Prostate gland (tissue), 2 donors: Measurements from ENCODE around the gene EXOC3L1. TPM values are rescaled to one million over a fixed set of nuclear protein-coding genes. Genes with fewer than 3 reads are reported as not detected.

ENCODE experiments used
- DNase-seq: peaks from one replicate; pipeline ENCODE4 v3.0.0-alpha.2; 2019; ENCODE audit warnings: low spot score
- H3K27ac ChIP-seq, 2 donors: fragments of 200-600 bp; sonication (generic); 2 replicates each; pipeline ENCODE4 v1.5.1; 2017 to 2019
- H3K27me3 ChIP-seq: fragments of 200-600 bp; sonication (generic); replicated peaks from 2 replicates; pipeline ENCODE4 v1.5.1; 2019; ENCODE audit not compliant: insufficient read depth
- H3K36me3 ChIP-seq, 2 donors: fragments of 200-600 bp; sonication (generic); 1 replicate in 1 of 2; 2 replicates in 1 of 2; pipeline versions ENCODE4 v1.5.1 to v1.8.1; 2017 to 2019
- H3K4me1 ChIP-seq: fragments of 200-600 bp; sonication (generic); replicated peaks from 2 replicates; pipeline ENCODE4 v1.5.1; 2019
- H3K4me3 ChIP-seq, 2 donors: fragments of 200-600 bp; sonication (generic); 2 replicates each; pipeline ENCODE4 v1.5.1; 2017 to 2019
- H3K9me3 ChIP-seq: fragments of 200-600 bp; sonication (generic); 2 replicates; pipeline ENCODE4 v1.5.1; 2017
- CTCF ChIP-seq, 4 experiments: fragments of 200-600 bp in 2 of 4; fragments of 450-650 bp in 2 of 4; sonication (generic) in 2 of 4; IDR thresholded peaks; 1 replicate in 3 of 4; 2 replicates in 1 of 4; pipeline ENCODE4 v1.5.1; 2016 to 2019; ENCODE audit warnings: antibody characterized with exemption in 4 of 4, mild to moderate bottlenecking in 2 of 4, moderate library complexity in 2 of 4
- POLR2A ChIP-seq: fragments of 450-650 bp; IDR thresholded peaks from one replicate; pipeline ENCODE4 v1.6.1; 2016; ENCODE audit warnings: antibody characterized with exemption, mild to moderate bottlenecking
- POLR2AphosphoS5 ChIP-seq: sonication (generic); formaldehyde crosslinking; IDR thresholded peaks from one replicate; pipeline ENCODE4 v1.6.1; 2017; ENCODE audit warnings: antibody characterized with exemption
- WGBS: methylation state at CpG from one replicate; pipeline ENCODE4 v1.1.5; 2018; 5-methylcytosine and 5-hydroxymethylcytosine counted together
- intact Hi-C: fragments of 100-400 bp; cut with DNase I; formaldehyde crosslinking; loops from one replicate; pipeline ENCODE4 v1.14.2; 2022
- total RNA-seq, 2 donors: library from RNA; depleted of rRNA; stranded (reverse); fragments of >200 nt; gene quantifications; one replicate each; pipeline ENCODE4 v1.1.0, GENCODE V29; 2016

Gene EXOC3L1
- total RNA-seq, 2 donors from 2014 or later: 1.1 to 8.2 TPM

GRCh38 chr16:67157106-67157748, 32.7 kb downstream of the EXOC3L1 start:
- H3K4me3 ChIP-seq: no peak overlapping the region
- H3K9me3 ChIP-seq: no peaks in the 10 kb centered on the region
- H3K4me1 ChIP-seq: peaks cover 16% of the 10 kb centered on the region
- H3K36me3 ChIP-seq: no peaks in the 10 kb centered on the region
- no peak for TF ChIP-seq POLR2AphosphoS5
- DNase-seq: no peak
- 64% methylated on average over 7 of the region's 7 CpGs for WGBS
- no peak overlapping the region for H3K27ac ChIP-seq
- H3K27me3 ChIP-seq: no peaks in the 10 kb centered on the region
- intact Hi-C loops: loop anchor here (5.0 kb wide), 2 partner anchors 130 to 265 kb away; partner anchors contain the start of gene CBFB

- 61% methylated on average over 15 of the region's 15 CpGs for WGBS
- no peak overlapping the region for H3K4me3 ChIP-seq
- H3K36me3 ChIP-seq: no peaks in the 10 kb centered on the region
- TF ChIP-seq POLR2A: no peak
- no peak for TF ChIP-seq POLR2AphosphoS5
- no peak for TF ChIP-seq CTCF (IDR thresholded peaks at IDR 0.05)
- intact Hi-C loops: loop anchor here (5.0 kb wide), 2 partner anchors 129 to 264 kb away; partner anchors contain the start of gene CBFB
- peaks cover 13% of the 10 kb centered on the region for H3K4me1 ChIP-seq
- H3K9me3 ChIP-seq: no peaks in the 10 kb centered on the region
- DNase-seq: no peak
- H3K27me3 ChIP-seq: no peaks in the 10 kb centered on the region
- H3K27ac ChIP-seq: no peak overlapping the region
Observed at GRCh38 chr16:67156143-67156844, 33.6 kb downstream of the EXOC3L1 start.

- Histone ChIP-seq H3K4me1 (peaks cover 13% of the 10 kb centered on the region), H3K9me3 (no peaks in the 10 kb centered on the region), H3K36me3 (no peaks in the 10 kb centered on the region), H3K4me3 (no peak overlapping the region), H3K27ac (no peak overlapping the region), H3K27me3 (no peaks in the 10 kb centered on the region)
- intact Hi-C loops: loop anchor here (1.0 to 5.0 kb wide), 3 partner anchors 128 to 263 kb away; partner anchors contain the start of gene CBFB
- TF ChIP-seq CTCF (IDR thresholded peaks at IDR 0.05) (peak; percentile 95 to 99 (median 98)), POLR2AphosphoS5 (peak; percentile 12), POLR2A (peak; percentile 26)
- peak; percentile 66 for DNase-seq
- WGBS: 19% methylated on average over 42 of the region's 74 CpGs
Observed at GRCh38 chr16:67155295-67156142, 34.4 kb downstream of the EXOC3L1 start.

GRCh38 chr16:67154578-67155294, 35.2 kb downstream of the EXOC3L1 start:
- H3K4me1 ChIP-seq: peaks cover 13% of the 10 kb centered on the region
- H3K4me3 ChIP-seq: no peak overlapping the region
- no peaks in the 10 kb centered on the region for H3K9me3 ChIP-seq
- TF ChIP-seq POLR2A (no peak), CTCF (IDR thresholded peaks at IDR 0.05) (no peak), POLR2AphosphoS5 (no peak)
- H3K27me3 ChIP-seq: no peaks in the 10 kb centered on the region
- H3K36me3 ChIP-seq: no peaks in the 10 kb centered on the region
- DNase-seq: no peak
- no peak overlapping the region for H3K27ac ChIP-seq
- intact Hi-C loops: loop anchor here (1.0 to 5.0 kb wide), 4 partner anchors 127 to 262 kb away; partner anchors contain the start of gene CBFB
- WGBS: 31% methylated on average over 30 of the region's 61 CpGs
